Pulmonary artery endothelial cell (primary cell): ENCODE data around the gene ALOX15. TPM values are rescaled to one million over a fixed set of nuclear protein-coding genes. Genes with fewer than 3 reads are reported as not detected.

Source experiments
- total RNA-seq: library from RNA; depleted of rRNA; stranded (reverse); fragments of >200 nt; gene quantifications from 2 replicates; pipeline ENCODE4 v1.2.3, GENCODE V29; 2014

Gene ALOX15
- total RNA-seq, 1 donor from 2014 or later: not detected

Other genes starting within 250 kb of the ALOX15 start
- gene SPNS3, start 207.7 kb downstream of the ALOX15 start, total RNA-seq: 0.13 and 0.21 TPM in 2 replicates
- gene SPNS2, start 142.8 kb downstream of the ALOX15 start, total RNA-seq: 6.2 and 6.8 TPM in 2 replicates
- 64.8 and 76.2 TPM in 2 replicates for gene MYBBP1A, start 86.3 kb downstream of the ALOX15 start, total RNA-seq
- not detected in 2 replicates for gene GGT6, start 81.1 kb downstream of the ALOX15 start, total RNA-seq
- gene SMTNL2, start 57.1 kb downstream of the ALOX15 start, total RNA-seq: not detected in 2 replicates
- 16.0 and 27.6 TPM in 2 replicates for gene PELP1, start 62.5 kb upstream of the ALOX15 start, total RNA-seq
- gene ARRB2, start 69.0 kb upstream of the ALOX15 start, total RNA-seq: 7.7 and 8.7 TPM in 2 replicates
- 9.4 and 12.5 TPM in 2 replicates for gene MED11, start 89.8 kb upstream of the ALOX15 start, total RNA-seq
- gene ZMYND15, start 98.2 kb upstream of the ALOX15 start, total RNA-seq: 0.07 and 0.11 TPM in 2 replicates
- 2.4 and 7.4 TPM in 2 replicates for gene CXCL16, start 98.2 kb upstream of the ALOX15 start, total RNA-seq
- not detected in 2 replicates for gene TM4SF5, start 130.2 kb upstream of the ALOX15 start, total RNA-seq
- gene VMO1, start 144.7 kb upstream of the ALOX15 start, total RNA-seq: 0.32 and 0.40 TPM in 2 replicates
- gene GLTPD2, start 147.3 kb upstream of the ALOX15 start, total RNA-seq: not detected in 2 replicates
- 225 and 243 TPM in 2 replicates for gene PSMB6, start 154.5 kb upstream of the ALOX15 start, total RNA-seq
- gene PLD2, start 165.5 kb upstream of the ALOX15 start, total RNA-seq: 25.6 and 32.3 TPM in 2 replicates
- 26.2 and 30.8 TPM in 2 replicates for gene MINK1, start 191.7 kb upstream of the ALOX15 start, total RNA-seq